ENCODE data around the gene LENG1.

GRCh38 chr19:54207983-54208783, 48.7 kb upstream of the LENG1 start:
- no peak for TF ChIP-seq CTCF (IDR thresholded peaks at IDR 0.05)
- no peak for TF ChIP-seq REST (IDR thresholded peaks at IDR 0.05; ENCODE audit: insufficient read depth in 1 of 2, low read depth in 2 of 2, low read length in 1 of 2)
